Transverse colon (tissue), 4 donors: ENCODE results near the gene GMPPA. TPM values are rescaled to one million over a fixed set of nuclear protein-coding genes. Genes with fewer than 3 reads are reported as not detected.

ENCODE experiments used
- DNase-seq: peaks from one replicate; pipeline ENCODE4 v3.0.0-alpha.2; 2019
- H3K27ac ChIP-seq, 4 donors: fragments of 200-600 bp; sonication (generic); 2 replicates each; pipeline ENCODE4 v1.5.1; 2016 to 2018; ENCODE audit warnings: inconsistent platforms in 4 of 4
- H3K27me3 ChIP-seq: fragments of 200-600 bp; sonication (generic); 2 replicates; pipeline ENCODE4 v1.5.1; 2017; ENCODE audit warnings: inconsistent platforms
- H3K36me3 ChIP-seq, 4 donors: fragments of 200-600 bp; sonication (generic); 2 replicates each; pipeline ENCODE4 v1.5.1; 2017 to 2019; ENCODE audit warnings: inconsistent platforms in 4 of 4
- H3K4me1 ChIP-seq, 4 donors: fragments of 200-600 bp; sonication (generic); 2 replicates each; pipeline ENCODE4 v1.5.1; 2017 to 2020; ENCODE audit warnings: inconsistent platforms in 4 of 4
- H3K4me3 ChIP-seq, 4 donors: fragments of 200-600 bp; sonication (generic); 1 replicate in 1 of 4; 2 replicates in 3 of 4; pipeline versions ENCODE4 v1.5.1 to v1.6.1; 2017 to 2019; ENCODE audit warnings: inconsistent platforms in 4 of 4
- H3K9me3 ChIP-seq, 2 donors: fragments of 200-600 bp; sonication (generic); 2 replicates each; pipeline ENCODE4 v1.5.1; 2017 to 2019; ENCODE audit warnings: inconsistent platforms in 2 of 2
- CTCF ChIP-seq, 5 experiments: fragments of 200-600 bp in 3 of 5; fragments of 450-650 bp in 2 of 5; sonication (generic) in 3 of 5; IDR thresholded peaks; 1 replicate in 2 of 5; 2 replicates in 3 of 5; pipeline ENCODE4 v1.5.1; 2016 to 2017; ENCODE audit warnings: antibody characterized with exemption in 5 of 5, inconsistent platforms in 3 of 5, mild to moderate bottlenecking in 2 of 5, moderate library complexity in 1 of 5
- EP300 ChIP-seq: sonication (generic); formaldehyde crosslinking; IDR thresholded peaks from one replicate; pipeline ENCODE4 v1.6.1; 2017; ENCODE audit warnings: antibody characterized with exemption, low read depth
- POLR2A ChIP-seq: fragments of 450-650 bp; IDR thresholded peaks from one replicate; pipeline ENCODE4 v1.6.1; 2016; ENCODE audit warnings: antibody characterized with exemption, mild to moderate bottlenecking, moderate library complexity
- POLR2AphosphoS5 ChIP-seq, 3 donors: sonication (generic); formaldehyde crosslinking; IDR thresholded peaks; one replicate each; pipeline ENCODE4 v1.6.1; 2016; ENCODE audit warnings: antibody characterized with exemption in 3 of 3
- WGBS, 2 donors: methylation state at CpG; one replicate each; pipeline ENCODE4 v1.1.5; 2018; ENCODE audit warnings: low coverage in 1 of 2; 5-methylcytosine and 5-hydroxymethylcytosine counted together
- in situ Hi-C, 4 donors: fragments of 200-750 bp; cut with MboI; loops; one replicate each; pipeline versions ENCODE4 v1.15.0 to v1.15.1; 2017; ENCODE audit warnings: low sequenced_read_pairs in 3 of 4, low pct_ligation_motif_present in 1 of 4, low pct_unique_long_range_greater_than_20kb in 1 of 4
- intact Hi-C: fragments of 100-400 bp; cut with DNase I; formaldehyde crosslinking; loops from one replicate; pipeline ENCODE4 v1.15.1; 2023; ENCODE audit warnings: low total_unique reads
- total RNA-seq, 4 donors: library from RNA; depleted of rRNA; stranded (reverse); fragments of >200 nt; gene quantifications; one replicate each; pipeline ENCODE4 v1.1.0, GENCODE V29; 2016

Gene GMPPA
- 10 to 100 TPM; 25.1 to 41.1 (median 36.4) TPM for total RNA-seq

GRCh38 chr2:219498280-219499057, at the start of gene GMPPA:
Gene GMPPA, plus strand, starts transcription at chr2:219498891. Its CDS starts 1,085 bp downstream, at chr2:219499976.
- TF ChIP-seq CTCF (IDR thresholded peaks at IDR 0.05): peak in 2 of 5 experiments; percentile 19 to 35
- peak; percentile 85 for TF ChIP-seq POLR2A
- TF ChIP-seq POLR2AphosphoS5 (IDR thresholded peaks at IDR 0.05): peak; percentile 78 to 89 (median 88)
- TF ChIP-seq EP300: peak; percentile 20
- H3K9me3 ChIP-seq: no peaks in the 10 kb centered on the region
- peaks cover 40% of the 10 kb centered on the region for H3K27me3 ChIP-seq
- 1% methylated on average over 47 of the region's 49 CpGs; no CpG with 5 or more reads in 1 of the 2 donors for WGBS, 2 donors
- peak within 1 kb of the TSS; percentile 57 to 88 (median 80) for H3K4me3 ChIP-seq
- in situ Hi-C loops: no loop called here
- H3K4me1 ChIP-seq: peaks cover 12 to 36% (median 26%) of the 10 kb centered on the region in 4 donors
- no peaks in the 10 kb centered on the region for H3K36me3 ChIP-seq
- peak within 1 kb of the TSS; percentile 87 to 99 (median 95) for H3K27ac ChIP-seq
- DNase-seq: peak; percentile 98
- intact Hi-C loops: no loop called here

GRCh38 chr2:219449609-219450008, 49.1 kb upstream of the GMPPA start:
- Histone ChIP-seq H3K4me1 (peaks cover 0 to 13% (median 8%) of the 10 kb centered on the region in 4 donors), H3K4me3 (peak overlapping the region in 1 of 4 donors; percentile 13), H3K27ac (peak overlapping the region; percentile 83 to 96 (median 85)), H3K9me3 (no peaks in the 10 kb centered on the region), H3K36me3 (no peaks in the 10 kb centered on the region), H3K27me3 (peaks cover 52% of the 10 kb centered on the region)
- in situ Hi-C loops: no loop called here
- no peak for DNase-seq
- WGBS, 2 donors: 75% methylated on average over 5 of the region's 5 CpGs; no CpG with 5 or more reads in 1 of the 2 donors
- TF ChIP-seq POLR2AphosphoS5 (IDR thresholded peaks at IDR 0.05) (no peak), EP300 (no peak), POLR2A (no peak), CTCF (IDR thresholded peaks at IDR 0.05) (no peak)
- intact Hi-C loops: loop anchor here (5.0 kb wide), 1 partner anchor 42 kb away; no protein-coding TSS in a partner anchor

- peak in 1 of 3 donors; percentile 33 for TF ChIP-seq POLR2AphosphoS5 (IDR thresholded peaks at IDR 0.05)
- TF ChIP-seq CTCF (IDR thresholded peaks at IDR 0.05): no peak
- peak; percentile 10 for TF ChIP-seq EP300
- WGBS, 2 donors: 63 to 64% methylated on average over 4 to 10 of the region's 18 CpGs
- Histone ChIP-seq H3K36me3 (no peaks in the 10 kb centered on the region), H3K4me1 (peaks cover 0 to 13% (median 8%) of the 10 kb centered on the region in 4 donors), H3K4me3 (no peak overlapping the region), H3K9me3 (no peaks in the 10 kb centered on the region), H3K27me3 (peaks cover 44% of the 10 kb centered on the region), H3K27ac (peak overlapping the region; percentile 83 to 96 (median 85))
- peak; percentile 56 for DNase-seq
- intact Hi-C loops (loop anchor here (5.0 kb wide), 1 partner anchor 45 kb away; no protein-coding TSS in a partner anchor), in situ Hi-C loops (no loop called here)
These were observed 46.9 kb upstream of the GMPPA start for GRCh38 chr2:219451661-219452360.
